Inflammatory macrophage (primary cell): ENCODE results near the gene PDS5A.
"Not testable (repeated sequence)": the region's sequence is repeated elsewhere in the genome, so short reads cannot be mapped to it uniquely, and the experiment has no call there.

Source experiments
- DNase-seq, 2 donors: peaks; one replicate each; pipeline ENCODE4 v3.0.0-alpha.2; 2020 to 2022

PDS5A gene

DNA sequence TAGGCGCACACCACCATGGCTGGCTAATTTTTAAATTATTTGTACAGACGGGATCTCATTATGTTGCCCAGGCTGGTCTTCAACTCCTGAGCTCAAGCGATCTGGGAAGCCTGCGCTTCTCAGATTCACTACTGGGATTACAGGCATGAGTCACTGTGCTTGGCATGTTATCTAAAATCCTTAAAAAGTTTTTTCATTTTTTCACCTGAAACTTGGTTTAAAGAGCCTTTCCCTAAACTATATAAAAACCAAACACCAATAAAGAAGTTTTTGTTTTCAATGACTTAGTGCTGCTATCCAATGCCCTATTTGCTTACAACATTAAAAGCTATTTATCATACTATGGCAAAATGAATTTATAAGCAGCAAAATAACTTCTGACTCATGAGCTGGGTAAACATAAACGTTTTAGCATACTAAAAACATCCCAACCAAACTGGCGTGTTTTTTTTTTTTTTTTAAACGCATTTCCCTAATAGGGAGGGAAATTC, 151.9 kb downstream of the PDS5A start:
- no peak for DNase-seq

DNA sequence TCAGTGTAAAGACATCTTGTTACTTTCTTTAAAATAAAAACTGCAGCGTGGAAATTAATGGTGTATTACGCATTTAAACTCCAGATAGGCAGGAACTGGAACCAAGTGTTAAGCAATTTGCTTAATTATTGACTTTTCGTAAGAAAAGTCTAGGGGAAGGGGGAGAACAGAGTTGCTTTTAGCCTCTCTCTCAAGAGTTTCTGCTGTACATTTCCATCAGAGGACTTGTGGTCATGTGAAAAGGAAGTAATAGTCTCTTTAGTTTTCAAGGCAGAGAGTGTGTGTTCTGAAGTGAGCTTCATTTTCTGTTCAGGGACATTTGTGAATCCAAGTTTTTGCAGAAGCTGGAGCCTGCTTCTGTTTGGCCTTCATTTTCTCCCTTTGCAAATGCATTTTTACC, 152.6 kb downstream of the PDS5A start:
- peak; percentile 57 to 81 for DNase-seq

DNA sequence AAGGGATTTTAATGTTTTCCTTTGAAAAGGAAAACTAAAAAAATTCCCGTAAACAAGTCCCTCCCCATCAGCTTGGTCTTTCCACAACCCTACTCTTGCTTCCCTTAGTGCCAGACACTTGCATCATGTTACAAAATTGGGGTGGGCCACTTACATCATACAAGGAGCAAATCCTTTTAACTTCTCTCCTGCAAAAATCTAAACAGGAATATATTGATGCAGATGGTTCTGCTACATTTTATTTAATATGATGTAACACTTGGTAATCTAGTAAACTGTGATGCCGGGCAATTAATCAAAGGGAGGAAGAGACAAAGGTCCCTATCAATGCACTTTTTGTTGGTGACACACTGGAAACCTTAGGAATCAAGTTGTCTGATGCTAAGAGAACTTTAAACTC, 154.5 kb downstream of the PDS5A start:
- DNase-seq: no peak

DNA sequence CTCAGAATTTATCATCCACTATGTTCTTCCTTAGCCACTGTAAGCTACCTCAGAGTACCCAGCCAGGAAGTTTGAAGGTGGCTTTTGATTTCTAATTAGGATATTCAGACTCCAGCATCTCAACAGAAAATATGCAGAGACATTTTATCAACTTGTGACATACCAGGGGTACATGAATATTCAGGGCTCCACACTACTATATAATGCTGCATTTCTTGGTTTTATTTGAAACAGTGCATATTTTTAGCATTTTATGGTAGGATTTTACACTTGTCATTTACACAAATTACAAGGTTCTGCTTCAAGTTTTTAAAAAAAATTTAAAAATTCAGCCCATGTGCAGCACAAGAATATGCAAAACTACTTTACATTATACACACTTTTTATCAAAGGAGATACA, 155.0 kb downstream of the PDS5A start:
- DNase-seq: no peak

DNA sequence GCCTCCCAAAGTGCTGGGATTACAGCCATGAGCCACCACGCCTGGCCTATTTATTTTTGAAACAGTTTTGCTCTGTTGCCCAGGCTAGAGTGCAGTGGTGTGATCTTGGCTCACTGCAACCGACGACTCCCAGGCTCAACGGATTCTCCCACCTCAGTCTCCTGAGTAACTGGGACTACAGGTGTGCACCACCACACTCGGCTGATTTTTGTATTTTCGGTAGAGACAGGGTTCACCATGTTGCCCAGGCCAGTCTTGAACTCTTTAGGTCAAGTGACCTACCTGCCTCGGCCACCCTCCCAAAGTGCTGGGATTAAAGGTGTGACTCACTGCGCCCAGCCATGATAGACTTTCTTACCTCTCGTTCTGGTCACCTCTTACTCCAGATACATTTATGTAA, 155.8 kb downstream of the PDS5A start:
- DNase-seq: no peak

DNA sequence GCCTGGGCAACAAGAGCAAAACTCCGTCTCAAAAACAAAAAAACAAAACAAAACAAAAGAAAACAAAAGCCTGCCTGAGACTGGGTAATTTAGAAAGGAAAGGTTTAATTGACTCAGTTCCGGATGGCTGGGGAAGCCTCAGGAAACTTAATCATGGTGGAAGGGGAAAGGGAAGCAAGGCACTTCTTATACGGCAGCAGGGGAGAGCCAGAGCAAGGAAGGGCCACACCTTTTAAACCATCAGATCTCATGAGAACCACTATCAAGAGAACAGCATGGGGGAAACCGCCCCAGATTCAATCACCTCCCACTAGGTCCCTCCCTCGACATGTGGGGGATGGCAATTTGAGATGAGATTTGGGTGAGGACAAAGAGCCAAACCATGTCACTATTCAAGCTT, 157.5 kb downstream of the PDS5A start:
- DNase-seq: no peak

DNA sequence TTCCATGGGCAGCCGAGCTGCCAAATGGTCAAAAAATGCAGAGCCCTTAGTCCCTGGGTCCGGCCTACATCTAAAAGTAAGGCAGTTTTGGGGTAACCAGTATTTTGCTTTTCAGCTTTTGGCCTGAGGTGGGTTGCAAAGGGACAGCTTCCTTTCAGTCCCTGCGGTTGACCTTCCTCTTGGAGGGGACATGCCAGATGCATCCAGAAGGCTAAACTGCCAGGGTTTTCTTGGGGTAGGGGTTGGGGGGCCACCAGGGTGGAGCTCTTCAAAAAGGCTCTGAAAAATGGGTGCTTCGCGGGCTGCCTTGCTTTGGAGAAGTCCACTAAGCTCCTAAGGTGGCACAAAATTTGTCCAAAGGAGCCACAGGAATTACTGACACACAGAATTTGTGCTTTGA, 159.1 kb downstream of the PDS5A start:
- no peak for DNase-seq

DNA sequence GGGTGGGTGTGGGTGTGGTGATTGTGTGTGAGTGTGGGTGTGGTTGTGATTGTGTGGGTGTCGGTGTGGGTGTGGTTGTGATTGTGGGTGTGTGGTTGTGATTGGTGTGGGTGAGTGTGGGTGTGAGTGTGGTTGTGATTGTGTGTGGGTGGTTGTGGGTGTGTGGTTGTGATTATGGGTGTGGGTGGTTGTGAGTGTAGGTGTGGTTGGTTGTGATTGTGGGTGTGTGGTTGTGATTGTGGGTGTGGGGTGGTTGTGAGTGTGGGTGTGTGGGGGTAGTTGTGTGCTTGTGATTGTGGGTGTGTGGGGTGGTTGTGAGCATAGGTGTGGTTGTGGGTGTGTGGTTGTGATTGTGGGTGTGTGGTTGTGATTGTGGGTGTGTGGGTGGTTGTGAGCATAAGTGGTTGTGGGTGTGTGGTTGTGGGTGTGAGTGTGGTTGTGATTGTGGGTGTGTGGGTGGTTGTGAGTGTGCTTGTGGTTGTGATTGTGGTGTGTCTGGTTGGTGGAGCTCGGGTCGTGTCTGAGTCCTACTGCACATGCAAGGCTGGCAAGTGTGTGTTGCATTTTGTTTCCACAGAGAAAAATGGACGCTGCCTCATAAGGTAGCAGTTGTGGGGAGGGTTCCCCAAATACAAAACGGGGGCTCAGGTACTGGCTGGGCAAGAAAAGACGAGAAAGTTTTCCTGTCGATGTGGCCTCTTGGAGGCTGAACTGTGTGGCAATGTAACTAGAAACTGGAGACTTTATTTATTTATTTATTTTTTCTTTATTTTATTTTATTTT, 163.1 kb downstream of the PDS5A start:
- no peak for DNase-seq

DNA sequence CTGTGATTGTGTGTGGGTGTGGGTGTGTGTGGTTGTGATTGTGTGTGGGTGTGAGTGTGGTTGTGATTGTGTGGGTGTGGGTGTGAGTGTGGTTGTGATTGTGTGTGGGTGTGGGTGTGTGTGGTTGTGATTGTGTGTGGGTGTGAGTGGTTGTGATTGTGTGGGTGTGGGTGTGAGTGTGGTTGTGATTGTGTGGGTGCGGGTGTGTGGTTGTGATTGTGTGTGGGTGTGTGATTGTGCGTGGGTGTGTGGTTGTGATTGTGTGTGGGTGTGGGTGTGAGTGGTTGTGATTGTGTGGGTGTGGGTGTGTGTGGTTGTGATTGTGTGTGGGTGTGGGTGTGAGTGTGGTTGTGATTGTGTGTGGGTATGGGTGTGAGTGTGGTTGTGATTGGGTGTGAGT, 163.9 kb downstream of the PDS5A start:
- DNase-seq: not testable (repeated sequence)

DNA sequence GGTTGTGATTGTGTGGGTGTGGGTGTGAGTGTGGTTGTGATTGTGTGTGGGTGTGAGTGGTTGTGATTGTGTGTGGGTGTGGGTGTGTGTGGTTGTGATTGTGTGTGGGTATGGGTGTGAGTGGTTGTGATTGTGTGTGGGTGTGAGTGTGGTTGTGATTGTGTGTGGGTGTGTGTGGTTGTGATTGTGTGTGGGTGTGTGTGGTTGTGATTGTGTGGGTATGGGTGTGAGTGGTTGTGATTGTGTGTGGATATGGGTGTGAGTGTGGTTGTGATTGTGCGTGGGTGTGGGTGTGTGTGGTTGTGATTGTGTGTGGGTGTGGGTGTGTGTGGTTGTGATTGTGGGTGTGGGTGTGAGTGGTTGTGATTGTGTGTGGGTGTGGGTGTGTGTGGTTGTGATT, 164.7 kb downstream of the PDS5A start:
- not testable (repeated sequence) for DNase-seq

DNA sequence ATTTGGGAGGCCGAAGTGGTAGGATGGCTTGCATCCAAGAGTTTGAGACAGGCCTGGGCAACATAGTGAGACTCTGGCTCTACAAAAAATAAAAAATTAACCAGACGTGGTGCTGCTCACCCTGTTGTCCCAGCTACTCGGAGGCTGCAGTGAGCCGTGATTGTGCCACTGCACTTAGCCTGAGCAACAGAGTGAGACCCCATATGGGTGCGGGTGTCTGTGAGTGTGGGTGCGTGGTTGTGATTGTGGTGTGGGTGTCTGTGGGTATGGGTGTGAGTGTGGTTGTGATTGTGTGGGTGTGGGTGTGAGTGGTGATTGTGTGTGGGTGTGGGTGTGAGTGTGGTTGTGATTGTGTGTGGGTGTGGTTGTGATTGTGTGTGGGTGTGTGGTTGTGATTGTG, 165.2 kb downstream of the PDS5A start:
- no peak for DNase-seq

DNA sequence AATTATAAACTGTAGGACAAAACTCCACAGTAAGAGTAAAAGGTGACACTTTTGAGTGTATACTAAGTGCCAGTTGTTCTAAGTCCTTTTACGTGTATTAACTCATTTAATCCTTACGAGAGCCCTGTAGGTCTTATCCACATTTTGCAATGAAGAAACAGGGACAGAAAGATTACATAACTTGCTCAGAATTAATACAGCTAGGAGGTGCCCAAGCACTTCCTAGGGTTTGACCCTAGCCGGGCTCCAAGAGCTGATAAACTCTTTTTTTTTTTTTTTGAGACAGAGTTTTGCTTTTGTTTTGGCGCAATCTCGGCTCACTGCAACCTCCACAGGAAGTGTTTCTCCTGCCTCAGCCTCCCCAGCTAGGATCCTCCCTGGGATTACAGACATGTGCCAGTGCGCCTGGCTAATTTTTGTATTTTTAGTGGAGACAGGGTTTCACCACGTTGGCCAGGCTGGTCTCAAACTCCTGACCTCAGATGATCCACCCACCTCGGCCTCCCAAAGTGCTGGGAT, 169.4 kb downstream of the PDS5A start:
- DNase-seq: peak in 1 of 2 donors; percentile 6

DNA sequence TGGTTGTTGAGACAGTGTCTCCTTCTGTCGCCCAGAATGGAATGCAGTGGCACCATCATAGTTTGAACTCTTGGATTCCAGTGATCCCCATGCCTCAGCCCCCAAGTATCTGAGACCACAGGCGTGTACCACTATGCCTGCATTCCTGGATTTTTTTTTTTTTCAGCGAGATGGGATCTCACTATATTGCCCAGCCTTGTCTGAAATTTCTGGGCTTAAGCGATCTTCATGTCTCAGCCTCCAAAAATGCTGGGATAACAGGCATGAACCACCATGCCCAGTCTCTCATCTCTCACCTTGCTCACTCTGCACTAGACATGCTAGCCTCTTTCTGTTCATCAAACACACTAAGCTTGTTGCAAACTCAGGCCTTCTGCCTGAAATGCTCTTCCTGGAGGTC, 175.7 kb downstream of the PDS5A start:
- no peak for DNase-seq

DNA sequence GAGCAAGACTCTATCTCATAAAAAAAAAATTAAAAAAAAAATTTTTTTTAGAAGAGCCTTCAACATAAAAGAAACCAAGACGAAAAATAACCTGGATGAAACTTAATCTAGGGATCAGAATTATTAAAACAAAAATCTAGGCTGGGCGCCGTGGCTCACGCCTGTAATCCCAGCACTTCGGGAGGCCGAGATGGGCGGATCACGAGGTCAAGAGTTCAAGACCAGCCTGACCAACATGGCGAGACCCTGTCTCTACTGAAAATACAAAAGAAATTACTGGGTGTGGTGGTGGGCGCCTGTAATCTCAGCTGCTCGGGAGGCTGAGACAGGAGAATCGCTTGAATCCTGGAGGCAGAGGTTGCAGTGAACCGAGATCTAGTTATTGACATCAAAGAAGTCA, 184.7 kb downstream of the PDS5A start:
- not testable (repeated sequence) for DNase-seq

DNA sequence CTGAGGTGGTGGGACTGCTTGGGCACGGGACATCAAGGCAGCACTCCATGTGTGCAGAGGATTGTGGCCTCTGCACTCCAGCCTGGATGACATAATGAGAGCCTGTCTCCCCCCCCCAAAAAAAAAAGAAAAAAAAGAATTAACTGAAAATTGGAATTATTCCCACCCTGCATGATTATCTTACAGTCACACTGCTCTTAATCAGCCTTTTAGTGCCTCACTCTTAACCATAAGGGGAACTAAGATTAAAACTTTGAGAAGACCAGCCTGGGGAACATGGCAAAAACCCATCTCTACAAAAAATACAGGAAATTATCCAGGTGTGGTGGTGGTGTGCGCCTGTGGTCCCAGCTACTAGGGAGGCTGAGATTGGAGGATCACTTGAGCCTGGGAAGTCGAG, 185.2 kb downstream of the PDS5A start:
- DNase-seq: no peak

DNA sequence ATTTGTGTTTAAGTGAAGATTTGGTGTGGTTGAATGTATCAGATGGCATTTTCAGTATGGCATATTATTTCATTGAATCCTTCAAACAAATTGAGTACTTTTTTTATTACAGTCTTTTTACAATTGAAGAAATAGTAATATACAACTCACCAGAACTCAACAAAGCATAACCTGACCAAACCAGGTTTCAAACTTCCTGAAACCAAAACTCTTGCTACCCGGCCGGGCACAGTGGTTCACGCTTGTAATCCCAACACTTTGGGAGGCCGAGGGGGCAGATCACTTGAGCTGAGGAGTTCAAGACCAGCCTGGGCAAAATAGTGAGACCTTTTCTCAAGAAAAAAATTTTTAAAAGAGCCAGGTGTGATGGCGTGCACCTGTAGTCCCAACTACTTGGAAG, 185.6 kb downstream of the PDS5A start:
- no peak for DNase-seq

DNA sequence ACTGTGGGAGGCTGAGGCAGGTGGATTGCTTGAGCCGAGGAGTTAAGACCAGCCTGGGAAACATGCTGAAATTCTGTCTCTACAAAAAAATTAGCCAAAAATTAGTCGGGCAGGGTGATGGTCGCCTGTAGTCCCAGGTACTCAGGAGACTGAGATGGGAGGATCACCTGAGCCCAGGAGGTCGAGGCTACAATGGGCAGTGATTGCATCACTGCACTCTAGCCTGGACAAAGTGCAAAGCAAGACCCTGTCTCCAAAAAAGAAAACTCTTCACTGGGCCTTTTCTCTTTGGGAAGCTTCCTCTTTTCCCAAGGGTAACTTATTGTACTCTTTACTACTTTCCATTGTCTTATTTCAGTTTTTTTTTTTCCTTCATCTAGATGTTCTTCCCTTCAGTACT, 190.9 kb downstream of the PDS5A start:
- no peak for DNase-seq

DNA sequence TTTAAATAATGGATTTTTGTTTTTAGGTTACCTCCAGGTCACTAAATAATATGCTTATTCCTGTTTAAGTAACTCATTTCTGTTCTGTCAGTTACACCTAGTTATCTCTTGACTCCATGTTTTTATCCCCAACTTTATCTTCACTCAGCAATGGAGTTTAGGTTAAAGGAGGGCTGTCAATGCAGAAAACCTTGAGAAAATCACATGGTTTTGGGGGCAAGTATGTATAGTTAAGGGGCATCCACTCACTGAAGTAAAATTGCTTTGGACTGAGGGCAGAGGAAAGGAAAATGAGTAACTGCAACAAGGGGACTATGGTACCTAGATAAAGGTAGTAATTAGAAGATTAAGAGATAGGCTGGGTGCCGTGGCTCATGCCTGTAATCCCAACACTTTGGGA, 192.6 kb downstream of the PDS5A start:
- DNase-seq: no peak

DNA sequence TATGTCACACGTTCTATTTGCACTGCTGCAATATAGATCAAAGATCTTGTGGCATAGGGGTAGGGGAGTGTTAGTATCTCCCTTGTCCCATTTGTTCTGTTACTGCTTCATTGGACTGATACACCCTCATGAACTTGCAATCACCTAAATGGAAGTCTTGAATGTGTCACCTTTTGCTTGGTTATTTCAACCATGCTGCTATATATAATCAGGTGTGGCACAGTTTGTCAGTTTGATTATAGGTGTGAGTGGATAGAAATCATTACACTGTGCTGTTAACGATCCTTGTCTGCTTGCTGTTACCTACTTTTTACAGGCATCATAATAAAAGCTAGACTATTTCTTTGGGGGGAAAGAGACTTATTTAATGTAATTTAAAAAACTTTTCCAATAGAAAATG, 195.7 kb downstream of the PDS5A start:
- DNase-seq: not testable (repeated sequence)
